NCI-H128 (cell line): ENCODE results near the gene TOP1.
"Not testable (repeated sequence)": the region's sequence is repeated elsewhere in the genome, so short reads cannot be mapped to it uniquely, and the experiment has no call there.

Experiments used
- DNase-seq: peaks from one replicate; lab custom pipeline; 2025; ENCODE audit not compliant: unreplicated experiment; lab: John Stamatoyannopoulos, UW

TOP1 gene

GRCh38 chr20:41089555-41089954, 60.9 kb downstream of the TOP1 start:
- no peak for DNase-seq

GRCh38 chr20:41091927-41092326, 63.3 kb downstream of the TOP1 start:
- no peak for DNase-seq

- no peak for DNase-seq
Measured at GRCh38 chr20:41094353-41095055, 65.9 kb downstream of the TOP1 start.

- no peak for DNase-seq
Measured at GRCh38 chr20:41095110-41095969, 66.7 kb downstream of the TOP1 start.

GRCh38 chr20:41098703-41099250, 70.2 kb downstream of the TOP1 start:
- no peak for DNase-seq

GRCh38 chr20:41100001-41100480, 71.4 kb downstream of the TOP1 start:
- DNase-seq: no peak

- no peak for DNase-seq
Measured at GRCh38 chr20:41101660-41102059, 73.0 kb downstream of the TOP1 start.

GRCh38 chr20:41108531-41108930, 79.9 kb downstream of the TOP1 start:
- no peak for DNase-seq

- no peak for DNase-seq
Measured at GRCh38 chr20:41110012-41110411, 81.4 kb downstream of the TOP1 start.

- DNase-seq: no peak
Measured at GRCh38 chr20:41110930-41111577, 82.4 kb downstream of the TOP1 start.

GRCh38 chr20:41111578-41111951, 82.9 kb downstream of the TOP1 start:
- DNase-seq: no peak

- no peak for DNase-seq
Measured at GRCh38 chr20:41116282-41116956, 87.8 kb downstream of the TOP1 start.

GRCh38 chr20:41118159-41118558, 89.5 kb downstream of the TOP1 start:
- DNase-seq: not testable (repeated sequence)

- DNase-seq: no peak
Measured at GRCh38 chr20:41118632-41119031, 90.0 kb downstream of the TOP1 start.

- DNase-seq: no peak
Measured at GRCh38 chr20:41119614-41120561, 91.3 kb downstream of the TOP1 start.

GRCh38 chr20:41121399-41121798, 92.8 kb downstream of the TOP1 start:
- no peak for DNase-seq

- DNase-seq: no peak
Measured at GRCh38 chr20:41123631-41124030, 95.0 kb downstream of the TOP1 start.

- no peak for DNase-seq
Measured at GRCh38 chr20:41124451-41125094, 96.0 kb downstream of the TOP1 start.
